BE2C (cell line): ENCODE results near the gene ABTB2.

Experiments
- DNase-seq: peaks from one replicate; pipeline ENCODE4 v3.0.0-alpha.2; 2020
- H3K27me3 ChIP-seq: fragments of 250-450 bp; sonication (Bioruptor Pico); 2 replicates; pipeline ENCODE4 v1.5.1; 2020; ENCODE audit warnings: mild to moderate bottlenecking
- H3K36me3 ChIP-seq: fragments of 250-450 bp; sonication (Bioruptor Pico); 2 replicates; pipeline ENCODE4 v1.5.1; 2020; ENCODE audit warnings: mild to moderate bottlenecking
- H3K4me1 ChIP-seq: fragments of 250-450 bp; sonication (Bioruptor Pico); 2 replicates; pipeline ENCODE4 v1.5.1; 2020
- H3K4me3 ChIP-seq: 2 replicates; pipeline ENCODE4 v1.5.1; 2011; ENCODE audit warnings: low read depth, low read length
- H3K9me3 ChIP-seq: fragments of 250-450 bp; sonication (Bioruptor Pico); 2 replicates; pipeline ENCODE4 v1.5.1; 2020
- CTCF ChIP-seq: IDR thresholded peaks from 2 replicates; pipeline ENCODE4 v1.5.1; 2012; ENCODE audit warnings: mild to moderate bottlenecking, low read depth, low read length

Gene ABTB2

GRCh38 chr11:34353881-34354280 is 3.9 kb downstream of the ABTB2 start:
- H3K36me3 ChIP-seq: no peaks in the 10 kb centered on the region
- no peaks in the 10 kb centered on the region for H3K9me3 ChIP-seq
- H3K4me1 ChIP-seq: no peaks in the 10 kb centered on the region
- H3K4me3 ChIP-seq: no peak overlapping the region
- H3K27me3 ChIP-seq: peaks cover 8% of the 10 kb centered on the region; the same call in 1 of the 2 replicates
- no peak for TF ChIP-seq CTCF
- DNase-seq: no peak

GRCh38 chr11:34351687-34352469 is 5.9 kb downstream of the ABTB2 start:
- H3K36me3 ChIP-seq: no peaks in the 10 kb centered on the region
- no peak overlapping the region for H3K4me3 ChIP-seq
- H3K27me3 ChIP-seq: peaks cover 7% of the 10 kb centered on the region; the same call in 1 of the 2 replicates
- H3K4me1 ChIP-seq: no peaks in the 10 kb centered on the region
- no peak for TF ChIP-seq CTCF
- no peaks in the 10 kb centered on the region for H3K9me3 ChIP-seq
- DNase-seq: no peak

GRCh38 chr11:34351051-34351450 is 6.8 kb downstream of the ABTB2 start:
- DNase-seq: no peak
- H3K36me3 ChIP-seq: no peaks in the 10 kb centered on the region
- no peak for TF ChIP-seq CTCF
- H3K27me3 ChIP-seq: no peaks in the 10 kb centered on the region
- H3K4me3 ChIP-seq: no peak overlapping the region
- no peaks in the 10 kb centered on the region for H3K9me3 ChIP-seq
- H3K4me1 ChIP-seq: no peaks in the 10 kb centered on the region

GRCh38 chr11:34349882-34350281 is 7.9 kb downstream of the ABTB2 start:
- Histone ChIP-seq H3K4me1 (no peaks in the 10 kb centered on the region), H3K36me3 (no peaks in the 10 kb centered on the region), H3K27me3 (no peaks in the 10 kb centered on the region), H3K4me3 (no peak overlapping the region), H3K9me3 (no peaks in the 10 kb centered on the region)
- no peak for TF ChIP-seq CTCF
- DNase-seq: no peak

- no peaks in the 10 kb centered on the region for H3K36me3 ChIP-seq
- no peak for TF ChIP-seq CTCF
- no peaks in the 10 kb centered on the region for H3K9me3 ChIP-seq
- no peak for DNase-seq
- no peak overlapping the region for H3K4me3 ChIP-seq
- no peaks in the 10 kb centered on the region for H3K27me3 ChIP-seq
- no peaks in the 10 kb centered on the region for H3K4me1 ChIP-seq
These were observed 8.9 kb downstream of the ABTB2 start for GRCh38 chr11:34348919-34349318.

- Histone ChIP-seq H3K36me3 (no peaks in the 10 kb centered on the region), H3K4me3 (no peak overlapping the region), H3K9me3 (no peaks in the 10 kb centered on the region), H3K27me3 (no peaks in the 10 kb centered on the region), H3K4me1 (no peaks in the 10 kb centered on the region)
- no peak for DNase-seq
- no peak for TF ChIP-seq CTCF
These were observed 9.7 kb downstream of the ABTB2 start for GRCh38 chr11:34348096-34348495.
